Measurements from ENCODE around the gene SHLD1. TPM values are rescaled to one million over a fixed set of nuclear protein-coding genes. Genes with fewer than 3 reads are reported as not detected.

Gene SHLD1
- total and polyA plus RNA-seq, 2 experiments from 2014 or later = 2.6 to 6.7 TPM

DNA sequence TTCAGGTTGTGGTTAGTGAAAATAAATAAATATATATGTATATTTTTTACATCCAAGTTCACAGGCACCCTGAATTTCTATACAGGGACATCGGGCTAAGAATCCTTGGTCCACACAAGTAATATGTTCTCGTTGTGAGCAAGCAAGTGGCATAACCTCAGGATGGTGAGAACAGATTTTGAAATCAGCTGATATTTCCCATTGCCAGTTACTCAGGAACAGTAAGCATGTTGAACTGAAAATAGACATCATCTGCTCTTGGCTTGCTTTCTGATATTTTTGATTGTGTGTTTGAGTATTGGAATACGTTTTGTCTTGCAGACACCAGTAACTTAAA is 112.5 kb downstream of the SHLD1 start:
- Histone ChIP-seq H3K9me3 (ENCODE audit: low read depth) (no peaks in the 10 kb centered on the region), H2AFZ (peak overlapping the region; percentile 17), H4K20me1 (ENCODE audit: insufficient read depth) (no peaks in the 10 kb centered on the region), H3K4me2 (ENCODE audit: unreplicated experiment) (peak overlapping the region; percentile 38), H3K27me3 (replicated peaks; ENCODE audit: insufficient read depth) (no peaks in the 10 kb centered on the region), H3F3A (ENCODE audit: insufficient read depth) (peaks cover 6% of the 10 kb centered on the region; the same call in 1 of the 2 replicates), H3K4me1 (ENCODE audit: insufficient read depth) (peaks cover 16% of the 10 kb centered on the region), H3K4me3 (no peak overlapping the region), H3K79me2 (ENCODE audit: insufficient read depth) (no peaks in the 10 kb centered on the region), H3K9ac (no peak overlapping the region), H3K9me2 (ENCODE audit: insufficient read depth) (no peaks in the 10 kb centered on the region), H3K36me3 (ENCODE audit: low read depth) (no peaks in the 10 kb centered on the region), H3K27ac (no peak overlapping the region)
- in situ Hi-C loops (cut with MboI) = loop anchor here (10.0 kb wide), 1 partner anchor 58 kb away; no protein-coding TSS in a partner anchor
- DNase-seq = peak; percentile 6
- WGBS, 2 experiments (ENCODE audit: low coverage in 1 of 2, low lambda C conversion rate in 2 of 2, missing lambda C conversion rate in 2 of 2) = 80 to 84% methylated on average over 3 of the region's 3 CpGs
- TF ChIP-seq EZH2 (IDR thresholded peaks at IDR 0.05; ENCODE audit: insufficient read depth, poor library complexity, severe bottlenecking) (no peak), EZH2phosphoT487 (IDR thresholded peaks at IDR 0.05; ENCODE audit: insufficient read depth, low read depth) (no peak)

- Histone ChIP-seq H3K36me3 (ENCODE audit: low read depth) (no peaks in the 10 kb centered on the region), H3K9me3 (ENCODE audit: low read depth) (no peaks in the 10 kb centered on the region), H4K20me1 (ENCODE audit: insufficient read depth) (no peaks in the 10 kb centered on the region), H2AFZ (peak overlapping the region; percentile 17), H3K27ac (no peak overlapping the region), H3K4me1 (ENCODE audit: insufficient read depth) (peaks cover 16% of the 10 kb centered on the region), H3K4me3 (peak overlapping the region; percentile 1; the same call in 1 of the 2 replicates), H3K9me2 (ENCODE audit: insufficient read depth) (no peaks in the 10 kb centered on the region), H3K27me3 (replicated peaks; ENCODE audit: insufficient read depth) (no peaks in the 10 kb centered on the region), H3K79me2 (ENCODE audit: insufficient read depth) (no peaks in the 10 kb centered on the region), H3K9ac (no peak overlapping the region), H3F3A (ENCODE audit: insufficient read depth) (peaks cover 6% of the 10 kb centered on the region; the same call in 1 of the 2 replicates), H3K4me2 (ENCODE audit: unreplicated experiment) (peak overlapping the region; percentile 38)
- in situ Hi-C loops (cut with MboI) = loop anchor here (10.0 kb wide), 1 partner anchor 58 kb away; no protein-coding TSS in a partner anchor
- 42 to 47% methylated on average over 12 of the region's 12 CpGs for WGBS, 2 experiments (ENCODE audit: low coverage in 1 of 2, low lambda C conversion rate in 2 of 2, missing lambda C conversion rate in 2 of 2)
- peak; percentile 61 for DNase-seq
- no peak for TF ChIP-seq EZH2 (IDR thresholded peaks at IDR 0.05; ENCODE audit: insufficient read depth, poor library complexity, severe bottlenecking)
- no peak for TF ChIP-seq EZH2phosphoT487 (IDR thresholded peaks at IDR 0.05; ENCODE audit: insufficient read depth, low read depth)
Measured at GRCh38 chr20:5863040-5863833, 113.0 kb downstream of the SHLD1 start.

DNA sequence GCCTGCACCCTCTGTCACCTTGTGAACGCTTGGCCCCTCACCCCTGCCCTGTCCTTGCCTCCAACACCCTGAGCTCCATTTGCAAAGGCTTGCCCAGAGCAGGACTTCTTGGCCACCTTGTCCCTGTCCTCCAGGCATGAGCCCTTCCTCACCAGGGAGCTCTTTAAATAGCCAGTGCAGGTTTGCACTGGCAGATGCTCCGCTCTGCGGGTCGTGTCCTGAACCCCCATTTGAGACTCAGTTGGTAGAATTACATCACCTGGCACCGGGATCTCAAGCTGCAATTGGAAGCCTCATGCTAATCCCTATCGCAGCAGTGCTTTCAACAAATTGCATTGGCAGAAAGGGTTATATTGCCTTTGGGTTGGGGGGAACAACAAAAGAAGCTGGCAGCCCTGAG is 114.2 kb downstream of the SHLD1 start:
- WGBS, 2 experiments (ENCODE audit: low coverage in 1 of 2, low lambda C conversion rate in 2 of 2, missing lambda C conversion rate in 2 of 2) = 91 to 93% methylated on average over 6 of the region's 6 CpGs
- Histone ChIP-seq H3K79me2 (ENCODE audit: insufficient read depth) (no peaks in the 10 kb centered on the region), H3K36me3 (ENCODE audit: low read depth) (no peaks in the 10 kb centered on the region), H3K9me3 (ENCODE audit: low read depth) (no peaks in the 10 kb centered on the region), H3K4me1 (ENCODE audit: insufficient read depth) (peaks cover 16% of the 10 kb centered on the region), H3K27ac (no peak overlapping the region), H3K4me2 (ENCODE audit: unreplicated experiment) (no peak overlapping the region), H3K9ac (no peak overlapping the region), H3F3A (ENCODE audit: insufficient read depth) (peaks cover 6% of the 10 kb centered on the region; the same call in 1 of the 2 replicates), H3K9me2 (ENCODE audit: insufficient read depth) (no peaks in the 10 kb centered on the region), H3K4me3 (no peak overlapping the region), H2AFZ (no peak overlapping the region), H3K27me3 (replicated peaks; ENCODE audit: insufficient read depth) (no peaks in the 10 kb centered on the region), H4K20me1 (ENCODE audit: insufficient read depth) (no peaks in the 10 kb centered on the region)
- TF ChIP-seq EZH2 (IDR thresholded peaks at IDR 0.05; ENCODE audit: insufficient read depth, poor library complexity, severe bottlenecking) (no peak), EZH2phosphoT487 (IDR thresholded peaks at IDR 0.05; ENCODE audit: insufficient read depth, low read depth) (no peak)
- DNase-seq = no peak
- in situ Hi-C loops (cut with MboI) = loop anchor here (10.0 kb wide), 1 partner anchor 60 kb away; no protein-coding TSS in a partner anchor

- Histone ChIP-seq H3K9me3 (ENCODE audit: low read depth) (no peaks in the 10 kb centered on the region), H3K36me3 (ENCODE audit: low read depth) (no peaks in the 10 kb centered on the region), H3K4me3 (no peak overlapping the region), H4K20me1 (ENCODE audit: insufficient read depth) (no peaks in the 10 kb centered on the region), H2AFZ (no peak overlapping the region), H3K27me3 (replicated peaks; ENCODE audit: insufficient read depth) (no peaks in the 10 kb centered on the region), H3K27ac (no peak overlapping the region), H3K4me2 (ENCODE audit: unreplicated experiment) (no peak overlapping the region), H3K79me2 (ENCODE audit: insufficient read depth) (no peaks in the 10 kb centered on the region), H3K4me1 (ENCODE audit: insufficient read depth) (peaks cover 16% of the 10 kb centered on the region), H3F3A (ENCODE audit: insufficient read depth) (peaks cover 6% of the 10 kb centered on the region; the same call in 1 of the 2 replicates), H3K9me2 (ENCODE audit: insufficient read depth) (no peaks in the 10 kb centered on the region), H3K9ac (no peak overlapping the region)
- TF ChIP-seq EZH2 (IDR thresholded peaks at IDR 0.05; ENCODE audit: insufficient read depth, poor library complexity, severe bottlenecking) (no peak), EZH2phosphoT487 (IDR thresholded peaks at IDR 0.05; ENCODE audit: insufficient read depth, low read depth) (no peak)
- WGBS, 2 experiments (ENCODE audit: low coverage in 1 of 2, low lambda C conversion rate in 2 of 2, missing lambda C conversion rate in 2 of 2) = 54 to 58% methylated on average over 10 of the region's 10 CpGs
- peak; percentile 64 for DNase-seq
- in situ Hi-C loops (cut with MboI) = loop anchor here (10.0 kb wide), 1 partner anchor 60 kb away; no protein-coding TSS in a partner anchor
Measured at GRCh38 chr20:5864873-5865587, 114.8 kb downstream of the SHLD1 start.

All from GM23248 (cell line).